SU-DHL-6 (cell line): ENCODE data around the gene CLCN1.

ENCODE experiments used
- H2AFZ ChIP-seq: fragments of 200-600 bp; sonication (generic); 2 replicates; pipeline ENCODE4 v1.6.1; 2014; ENCODE audit warnings: low read depth, mild to moderate bottlenecking, moderate library complexity, mixed read lengths, antibody characterized with exemption, low read length; ENCODE audit not compliant: severe bottlenecking
- H3F3A ChIP-seq: fragments of 200-600 bp; shearing (Covaris generic); 2 replicates; pipeline ENCODE4 v1.6.0; 2016; ENCODE audit warnings: antibody characterized with exemption, mild to moderate bottlenecking; ENCODE audit not compliant: insufficient read depth
- H3K27ac ChIP-seq: fragments of 200-600 bp; sonication (generic); 2 replicates; pipeline ENCODE4 v1.5.1; 2016; ENCODE audit warnings: low read depth, mild to moderate bottlenecking, low read length, moderate library complexity, mixed read lengths
- H3K27me3 ChIP-seq: fragments of 200-600 bp; sonication (generic), shearing (Covaris generic); 2 replicates; pipeline ENCODE4 v1.6.0; 2014; ENCODE audit warnings: mild to moderate bottlenecking, low read length
- H3K36me3 ChIP-seq: fragments of 200-600 bp; sonication (generic); 2 replicates; pipeline ENCODE4 v1.6.1; 2014; ENCODE audit warnings: mild to moderate bottlenecking, low read length, mixed read lengths
- H3K4me2 ChIP-seq: fragments of 300-600, 200-600 bp; shearing (Covaris generic), sonication (generic); 2 replicates; pipeline ENCODE4 v1.6.0; 2014; ENCODE audit warnings: low read length, low read depth, mild to moderate bottlenecking; ENCODE audit not compliant: poor library complexity, severe bottlenecking
- H3K4me3 ChIP-seq: fragments of 200-600 bp; sonication (generic); 2 replicates; pipeline ENCODE4 v1.5.1; 2014; ENCODE audit warnings: antibody characterized with exemption, low read length, mild to moderate bottlenecking, mixed read lengths; ENCODE audit not compliant: insufficient read depth, poor library complexity, severe bottlenecking
- H3K79me2 ChIP-seq: fragments of 200-600 bp; sonication (generic); 2 replicates; pipeline ENCODE4 v1.6.1; 2014; ENCODE audit warnings: mild to moderate bottlenecking, low read length, moderate library complexity; ENCODE audit not compliant: insufficient read depth
- H3K9ac ChIP-seq: fragments of 200-600 bp; sonication (generic); 2 replicates; pipeline ENCODE4 v1.7.0; 2014; ENCODE audit warnings: mild to moderate bottlenecking, low read length
- H3K9me2 ChIP-seq: fragments of 200-600 bp; sonication (generic); replicated peaks from 2 replicates; pipeline ENCODE4 v1.6.1; 2014; ENCODE audit warnings: low read length; ENCODE audit not compliant: insufficient read depth
- H3K9me3 ChIP-seq: fragments of 200-600 bp; sonication (generic); 2 replicates; pipeline ENCODE4 v1.6.1; 2014; ENCODE audit warnings: low read length, mixed read lengths; ENCODE audit not compliant: insufficient read depth
- H4K20me1 ChIP-seq: fragments of 200-600 bp; sonication (generic); 2 replicates; pipeline ENCODE4 v1.6.1; 2014; ENCODE audit warnings: low read depth, mild to moderate bottlenecking, antibody characterized with exemption, low read length, moderate library complexity, mixed read lengths
- EZH2phosphoT487 ChIP-seq: fragments of 200-600 bp; sonication (generic), shearing (Covaris generic); conservative IDR thresholded peaks from 2 replicates; pipeline ENCODE4 v1.6.1; 2018; ENCODE audit warnings: mild to moderate bottlenecking, antibody characterized with exemption, low read length, moderate library complexity, mixed read lengths
- TF ChIP-seq, protein P1 (sequence below): fragments of 200-600 bp; sonication (generic); IDR thresholded peaks from one replicate; pipeline ENCODE4 v1.5.1; 2017; ENCODE audit warnings: antibody characterized with exemption, mild to moderate bottlenecking, low read length, moderate library complexity; ENCODE audit not compliant: insufficient read depth, poor library complexity, severe bottlenecking

CLCN1 gene

DNA sequence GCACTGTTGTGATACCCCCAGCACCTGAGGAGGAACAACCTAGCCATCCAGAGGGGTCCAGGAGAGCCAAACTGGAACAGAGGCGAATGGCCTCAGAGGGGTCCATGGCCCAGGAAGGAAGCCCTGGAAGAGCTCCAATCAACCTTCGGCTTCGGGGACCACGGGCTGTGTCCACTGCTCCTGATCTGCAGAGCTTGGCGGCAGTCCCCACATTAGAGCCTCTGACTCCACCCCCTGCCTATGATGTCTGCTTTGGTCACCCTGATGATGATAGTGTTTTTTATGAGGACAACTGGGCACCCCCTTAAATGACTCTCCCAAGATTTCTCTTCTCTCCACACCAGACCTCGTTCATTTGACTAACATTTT lies 29.4 kb upstream of the CLCN1 start:
- no peak overlapping the region for H2AFZ ChIP-seq
- peaks cover 32% of the 10 kb centered on the region for H3K79me2 ChIP-seq
- TF ChIP-seq, protein P1, sequence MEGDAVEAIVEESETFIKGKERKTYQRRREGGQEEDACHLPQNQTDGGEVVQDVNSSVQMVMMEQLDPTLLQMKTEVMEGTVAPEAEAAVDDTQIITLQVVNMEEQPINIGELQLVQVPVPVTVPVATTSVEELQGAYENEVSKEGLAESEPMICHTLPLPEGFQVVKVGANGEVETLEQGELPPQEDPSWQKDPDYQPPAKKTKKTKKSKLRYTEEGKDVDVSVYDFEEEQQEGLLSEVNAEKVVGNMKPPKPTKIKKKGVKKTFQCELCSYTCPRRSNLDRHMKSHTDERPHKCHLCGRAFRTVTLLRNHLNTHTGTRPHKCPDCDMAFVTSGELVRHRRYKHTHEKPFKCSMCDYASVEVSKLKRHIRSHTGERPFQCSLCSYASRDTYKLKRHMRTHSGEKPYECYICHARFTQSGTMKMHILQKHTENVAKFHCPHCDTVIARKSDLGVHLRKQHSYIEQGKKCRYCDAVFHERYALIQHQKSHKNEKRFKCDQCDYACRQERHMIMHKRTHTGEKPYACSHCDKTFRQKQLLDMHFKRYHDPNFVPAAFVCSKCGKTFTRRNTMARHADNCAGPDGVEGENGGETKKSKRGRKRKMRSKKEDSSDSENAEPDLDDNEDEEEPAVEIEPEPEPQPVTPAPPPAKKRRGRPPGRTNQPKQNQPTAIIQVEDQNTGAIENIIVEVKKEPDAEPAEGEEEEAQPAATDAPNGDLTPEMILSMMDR = no peak
- no peak for TF ChIP-seq EZH2phosphoT487
- 0 out of 2 replicates have a peak, but pooled peaks cover 4% of the 10 kb centered on the region for H3K36me3 ChIP-seq
- no peaks in the 10 kb centered on the region for H3K9me2 ChIP-seq
- H3K27ac ChIP-seq = no peak overlapping the region
- H3K4me3 ChIP-seq = no peak overlapping the region
- no peaks in the 10 kb centered on the region for H3F3A ChIP-seq
- no peaks in the 10 kb centered on the region for H4K20me1 ChIP-seq
- no peaks in the 10 kb centered on the region for H3K9me3 ChIP-seq
- no peak overlapping the region for H3K4me2 ChIP-seq
- no peak overlapping the region for H3K9ac ChIP-seq
- H3K27me3 ChIP-seq = no peaks in the 10 kb centered on the region

GRCh38 chr7:143287339-143287934 lies 28.5 kb upstream of the CLCN1 start:
- Histone ChIP-seq H3K4me2 (peak overlapping the region; percentile 47), H3K9me2 (no peaks in the 10 kb centered on the region), H3K4me3 (peak overlapping the region; percentile 19), H3K9me3 (no peaks in the 10 kb centered on the region), H3K36me3 (0 out of 2 replicates have a peak, but pooled peaks cover 4% of the 10 kb centered on the region), H3K9ac (no peak overlapping the region), H3K27me3 (no peaks in the 10 kb centered on the region), H3K79me2 (peaks cover 36% of the 10 kb centered on the region), H2AFZ (peak overlapping the region; percentile 95), H4K20me1 (no peaks in the 10 kb centered on the region), H3K27ac (no peak overlapping the region), H3F3A (no peaks in the 10 kb centered on the region)
- TF ChIP-seq, protein P1 = no peak
- TF ChIP-seq EZH2phosphoT487 = no peak

- 0 out of 2 replicates have a peak, but pooled peaks cover 5% of the 10 kb centered on the region for H3K36me3 ChIP-seq
- no peaks in the 10 kb centered on the region for H3K9me2 ChIP-seq
- TF ChIP-seq, protein P1 = no peak
- peak within 1 kb of the TSS; percentile 98 for H3K4me3 ChIP-seq
- no peaks in the 10 kb centered on the region for H3K9me3 ChIP-seq
- no peaks in the 10 kb centered on the region for H3F3A ChIP-seq
- peaks cover 36% of the 10 kb centered on the region for H3K79me2 ChIP-seq
- H3K9ac ChIP-seq = peak within 1 kb of the TSS; percentile 93
- no peaks in the 10 kb centered on the region for H3K27me3 ChIP-seq
- peak within 1 kb of the TSS; percentile 93 for H3K4me2 ChIP-seq
- H2AFZ ChIP-seq = peak within 1 kb of the TSS; percentile 95
- peak within 1 kb of the TSS; percentile 59 for H3K27ac ChIP-seq
- no peaks in the 10 kb centered on the region for H4K20me1 ChIP-seq
These were observed 27.7 kb upstream of the CLCN1 start, which contains the start of gene CASP2 for GRCh38 chr7:143287935-143288826. CASP2 (plus strand) TSS chr7:143288351; CDS start chr7:143288456, 105 bp downstream.
